ENCODE data around the gene COX7A2L.

The COX7A2L gene

GRCh38 chr2:42378415-42378814, 17.4 kb upstream of the COX7A2L start:
- Histone ChIP-seq H3K9me3 (ENCODE audit: control extremely low read depth in 1 of 5, control insufficient read depth in 4 of 5, insufficient read depth in 2 of 5, low read depth in 1 of 5, low read length in 4 of 5) (no peaks in the 10 kb centered on the region), H3K4me3 (ENCODE audit: control insufficient read depth in 1 of 7, extremely low read depth in 1 of 7, insufficient read depth in 4 of 7, low read depth in 2 of 7, low read length in 6 of 7) (no peak overlapping the region), H3K4me1 (ENCODE audit: control extremely low read depth in 1 of 4, control insufficient read depth in 4 of 4, insufficient read depth in 4 of 4, low read length in 3 of 4) (no peaks in the 10 kb centered on the region), H3K27me3 (replicated peaks in 2 of 5; ENCODE audit: control insufficient read depth in 4 of 5, insufficient read depth in 5 of 5, low read length in 4 of 5) (no peaks in the 10 kb centered on the region), H3K27ac (ENCODE audit: insufficient read depth in 1 of 2, low read depth in 1 of 2, low read length in 2 of 2, poor library complexity in 1 of 2, severe bottlenecking in 2 of 2) (no peak overlapping the region), H3K36me3 (ENCODE audit: control insufficient read depth in 4 of 4, insufficient read depth in 4 of 4, low read length in 3 of 4) (no peaks in the 10 kb centered on the region)
- CTCF ChIA-PET: no interaction called here
- no peak for DNase-seq
- whole genome bisulfite sequencing (ENCODE audit: insufficient coverage): 95% methylated on average over 4 of the region's 9 CpGs
- POLR2A ChIA-PET: no interaction called here

- Histone ChIP-seq H3K4me3 (ENCODE audit: control insufficient read depth in 1 of 7, extremely low read depth in 1 of 7, insufficient read depth in 4 of 7, low read depth in 2 of 7, low read length in 6 of 7) (no peak overlapping the region), H3K27me3 (replicated peaks in 2 of 5; ENCODE audit: control insufficient read depth in 4 of 5, insufficient read depth in 5 of 5, low read length in 4 of 5) (no peaks in the 10 kb centered on the region), H3K27ac (ENCODE audit: insufficient read depth in 1 of 2, low read depth in 1 of 2, low read length in 2 of 2, poor library complexity in 1 of 2, severe bottlenecking in 2 of 2) (no peak overlapping the region), H3K9me3 (ENCODE audit: control extremely low read depth in 1 of 5, control insufficient read depth in 4 of 5, insufficient read depth in 2 of 5, low read depth in 1 of 5, low read length in 4 of 5) (no peaks in the 10 kb centered on the region), H3K4me1 (ENCODE audit: control extremely low read depth in 1 of 4, control insufficient read depth in 4 of 4, insufficient read depth in 4 of 4, low read length in 3 of 4) (no peaks in the 10 kb centered on the region), H3K36me3 (ENCODE audit: control insufficient read depth in 4 of 4, insufficient read depth in 4 of 4, low read length in 3 of 4) (no peaks in the 10 kb centered on the region)
- POLR2A ChIA-PET: no interaction called here
- DNase-seq: no peak
- CTCF ChIA-PET: interaction anchor here (0.7 kb wide), 1 partner anchor 623 kb away, joined by 3 read pairs; no protein-coding TSS in a partner anchor
- WGBS (ENCODE audit: insufficient coverage): 83% methylated on average over 6 of the region's 7 CpGs
Measured at GRCh38 chr2:42376758-42377157, 15.7 kb upstream of the COX7A2L start.

- POLR2A ChIA-PET: no interaction called here
- CTCF ChIA-PET: interaction anchor here (0.6 kb wide), 2 partner anchors 13 to 940 kb away, joined by 4 read pairs; no protein-coding TSS in a partner anchor
- Histone ChIP-seq H3K4me1 (ENCODE audit: control extremely low read depth in 1 of 4, control insufficient read depth in 4 of 4, insufficient read depth in 4 of 4, low read length in 3 of 4) (no peaks in the 10 kb centered on the region), H3K36me3 (ENCODE audit: control insufficient read depth in 4 of 4, insufficient read depth in 4 of 4, low read length in 3 of 4) (no peaks in the 10 kb centered on the region), H3K4me3 (ENCODE audit: control insufficient read depth in 1 of 7, extremely low read depth in 1 of 7, insufficient read depth in 4 of 7, low read depth in 2 of 7, low read length in 6 of 7) (no peak overlapping the region), H3K27me3 (replicated peaks in 2 of 5; ENCODE audit: control insufficient read depth in 4 of 5, insufficient read depth in 5 of 5, low read length in 4 of 5) (peaks cover 0 to under 1% (median 0%) of the 10 kb centered on the region in 5 experiments), H3K27ac (ENCODE audit: insufficient read depth in 1 of 2, low read depth in 1 of 2, low read length in 2 of 2, poor library complexity in 1 of 2, severe bottlenecking in 2 of 2) (no peak overlapping the region), H3K9me3 (ENCODE audit: control extremely low read depth in 1 of 5, control insufficient read depth in 4 of 5, insufficient read depth in 2 of 5, low read depth in 1 of 5, low read length in 4 of 5) (no peaks in the 10 kb centered on the region)
- DNase-seq: no peak
- 71% methylated on average over 2 of the region's 3 CpGs for WGBS (ENCODE audit: insufficient coverage)
Measured at GRCh38 chr2:42372474-42373200, 11.6 kb upstream of the COX7A2L start.

- no peak overlapping the region for H3K27ac ChIP-seq (ENCODE audit: insufficient read depth in 1 of 2, low read depth in 1 of 2, low read length in 2 of 2, poor library complexity in 1 of 2, severe bottlenecking in 2 of 2)
- H3K4me1 ChIP-seq (ENCODE audit: control extremely low read depth in 1 of 4, control insufficient read depth in 4 of 4, insufficient read depth in 4 of 4, low read length in 3 of 4): no peaks in the 10 kb centered on the region
- H3K36me3 ChIP-seq (ENCODE audit: control insufficient read depth in 4 of 4, insufficient read depth in 4 of 4, low read length in 3 of 4): no peaks in the 10 kb centered on the region
- CTCF ChIA-PET: interaction anchor here (0.6 kb wide), 1 partner anchor 940 kb away, joined by 4 read pairs; no protein-coding TSS in a partner anchor
- H3K4me3 ChIP-seq (ENCODE audit: control insufficient read depth in 1 of 7, extremely low read depth in 1 of 7, insufficient read depth in 4 of 7, low read depth in 2 of 7, low read length in 6 of 7): no peak overlapping the region
- H3K27me3 ChIP-seq (replicated peaks in 2 of 5; ENCODE audit: control insufficient read depth in 4 of 5, insufficient read depth in 5 of 5, low read length in 4 of 5): peaks cover 0 to 2% (median 0%) of the 10 kb centered on the region in 5 experiments
- POLR2A ChIA-PET: no interaction called here
- no peaks in the 10 kb centered on the region for H3K9me3 ChIP-seq (ENCODE audit: control extremely low read depth in 1 of 5, control insufficient read depth in 4 of 5, insufficient read depth in 2 of 5, low read depth in 1 of 5, low read length in 4 of 5)
- WGBS (ENCODE audit: insufficient coverage): 98% methylated on average over 9 of the region's 11 CpGs
- no peak for DNase-seq
Measured at GRCh38 chr2:42371611-42372473, 10.8 kb upstream of the COX7A2L start.

GRCh38 chr2:42369532-42370229, 8.7 kb upstream of the COX7A2L start:
- Histone ChIP-seq H3K36me3 (ENCODE audit: control insufficient read depth in 4 of 4, insufficient read depth in 4 of 4, low read length in 3 of 4) (no peaks in the 10 kb centered on the region), H3K9me3 (ENCODE audit: control extremely low read depth in 1 of 5, control insufficient read depth in 4 of 5, insufficient read depth in 2 of 5, low read depth in 1 of 5, low read length in 4 of 5) (no peaks in the 10 kb centered on the region), H3K27me3 (replicated peaks in 2 of 5; ENCODE audit: control insufficient read depth in 4 of 5, insufficient read depth in 5 of 5, low read length in 4 of 5) (peaks cover 0 to 4% (median 0%) of the 10 kb centered on the region in 5 experiments), H3K4me1 (ENCODE audit: control extremely low read depth in 1 of 4, control insufficient read depth in 4 of 4, insufficient read depth in 4 of 4, low read length in 3 of 4) (no peaks in the 10 kb centered on the region), H3K4me3 (ENCODE audit: control insufficient read depth in 1 of 7, extremely low read depth in 1 of 7, insufficient read depth in 4 of 7, low read depth in 2 of 7, low read length in 6 of 7) (no peak overlapping the region), H3K27ac (ENCODE audit: insufficient read depth in 1 of 2, low read depth in 1 of 2, low read length in 2 of 2, poor library complexity in 1 of 2, severe bottlenecking in 2 of 2) (no peak overlapping the region)
- no peak for DNase-seq
- 100% methylated on average over 4 of the region's 5 CpGs for WGBS (ENCODE audit: insufficient coverage)
- ChIA-PET POLR2A (interaction anchor here (0.6 kb wide), 1 partner anchor 1617 kb away, joined by 3 read pairs; no protein-coding TSS in a partner anchor), CTCF (interaction anchor here (0.7 kb wide), 1 partner anchor 483 kb away, joined by 5 read pairs; no protein-coding TSS in a partner anchor)

- H3K27ac ChIP-seq (ENCODE audit: insufficient read depth in 1 of 2, low read depth in 1 of 2, low read length in 2 of 2, poor library complexity in 1 of 2, severe bottlenecking in 2 of 2): no peak overlapping the region
- H3K9me3 ChIP-seq (ENCODE audit: control extremely low read depth in 1 of 5, control insufficient read depth in 4 of 5, insufficient read depth in 2 of 5, low read depth in 1 of 5, low read length in 4 of 5): no peaks in the 10 kb centered on the region
- H3K27me3 ChIP-seq (replicated peaks in 2 of 5; ENCODE audit: control insufficient read depth in 4 of 5, insufficient read depth in 5 of 5, low read length in 4 of 5): peaks cover 0 to 4% (median 0%) of the 10 kb centered on the region in 5 experiments
- CTCF ChIA-PET: interaction anchor here (0.7 to 1.4 kb wide), 2 partner anchors 283 to 482 kb away, joined by 4 to 5 read pairs; no protein-coding TSS in a partner anchor
- POLR2A ChIA-PET: interaction anchor here (0.6 kb wide), 1 partner anchor 1617 kb away, joined by 3 read pairs; no protein-coding TSS in a partner anchor
- H3K4me1 ChIP-seq (ENCODE audit: control extremely low read depth in 1 of 4, control insufficient read depth in 4 of 4, insufficient read depth in 4 of 4, low read length in 3 of 4): no peaks in the 10 kb centered on the region
- WGBS (ENCODE audit: insufficient coverage): 92% methylated on average over 7 of the region's 7 CpGs
- no peaks in the 10 kb centered on the region for H3K36me3 ChIP-seq (ENCODE audit: control insufficient read depth in 4 of 4, insufficient read depth in 4 of 4, low read length in 3 of 4)
- H3K4me3 ChIP-seq (ENCODE audit: control insufficient read depth in 1 of 7, extremely low read depth in 1 of 7, insufficient read depth in 4 of 7, low read depth in 2 of 7, low read length in 6 of 7): no peak overlapping the region
- no peak for DNase-seq
Measured at GRCh38 chr2:42368817-42369531, 8.0 kb upstream of the COX7A2L start.
